Measurements from ENCODE around the gene BICD1.

DNA sequence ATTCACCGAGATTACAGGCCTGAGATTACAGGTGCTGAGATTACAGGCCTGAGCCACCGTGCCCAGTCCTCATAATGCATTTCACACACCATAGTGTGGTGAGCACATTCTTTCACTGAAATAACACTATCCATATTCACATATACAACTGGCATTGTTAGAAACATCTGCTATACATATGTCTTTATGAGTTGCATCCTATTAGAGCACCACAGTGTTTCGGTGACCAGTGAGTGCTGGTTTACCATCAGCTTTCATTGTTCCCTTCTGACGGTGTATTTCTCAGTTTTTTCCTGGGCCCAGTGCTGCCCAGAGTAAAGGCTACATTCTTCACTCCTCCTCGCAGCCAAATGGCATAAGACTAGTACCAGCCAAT lies 196.5 kb downstream of the BICD1 start:
- TF ChIP-seq, protein P1, sequence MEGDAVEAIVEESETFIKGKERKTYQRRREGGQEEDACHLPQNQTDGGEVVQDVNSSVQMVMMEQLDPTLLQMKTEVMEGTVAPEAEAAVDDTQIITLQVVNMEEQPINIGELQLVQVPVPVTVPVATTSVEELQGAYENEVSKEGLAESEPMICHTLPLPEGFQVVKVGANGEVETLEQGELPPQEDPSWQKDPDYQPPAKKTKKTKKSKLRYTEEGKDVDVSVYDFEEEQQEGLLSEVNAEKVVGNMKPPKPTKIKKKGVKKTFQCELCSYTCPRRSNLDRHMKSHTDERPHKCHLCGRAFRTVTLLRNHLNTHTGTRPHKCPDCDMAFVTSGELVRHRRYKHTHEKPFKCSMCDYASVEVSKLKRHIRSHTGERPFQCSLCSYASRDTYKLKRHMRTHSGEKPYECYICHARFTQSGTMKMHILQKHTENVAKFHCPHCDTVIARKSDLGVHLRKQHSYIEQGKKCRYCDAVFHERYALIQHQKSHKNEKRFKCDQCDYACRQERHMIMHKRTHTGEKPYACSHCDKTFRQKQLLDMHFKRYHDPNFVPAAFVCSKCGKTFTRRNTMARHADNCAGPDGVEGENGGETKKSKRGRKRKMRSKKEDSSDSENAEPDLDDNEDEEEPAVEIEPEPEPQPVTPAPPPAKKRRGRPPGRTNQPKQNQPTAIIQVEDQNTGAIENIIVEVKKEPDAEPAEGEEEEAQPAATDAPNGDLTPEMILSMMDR (conservative IDR thresholded peaks at IDR 0.05) = no peak
- TF ChIP-seq ZFX (IDR thresholded peaks at IDR 0.05) = no peak
